Astrocyte of the cerebellum (primary cell): ENCODE measurements around the gene WNK2.

Source experiments
- DNase-seq: peaks from one replicate; pipeline ENCODE4 v3.0.0-alpha.2; 2011; ENCODE audit warnings: low read depth
- H3K4me3 ChIP-seq: 2 replicates; pipeline ENCODE4 v1.5.1; 2011; ENCODE audit warnings: mild to moderate bottlenecking, low read depth, low read length, moderate library complexity
- in situ Hi-C: cut with HindIII; loops from 2 replicates; pipeline ENCODE4 v1.10.0; 2017; ENCODE audit warnings: low sequenced_read_pairs
- TF ChIP-seq, protein P1 (sequence below): IDR thresholded peaks from 2 replicates; pipeline ENCODE4 v1.5.1; 2012; ENCODE audit warnings: low read length, low read depth, moderate library complexity, mild to moderate bottlenecking; ENCODE audit errors: missing control alignments

The WNK2 gene

DNA sequence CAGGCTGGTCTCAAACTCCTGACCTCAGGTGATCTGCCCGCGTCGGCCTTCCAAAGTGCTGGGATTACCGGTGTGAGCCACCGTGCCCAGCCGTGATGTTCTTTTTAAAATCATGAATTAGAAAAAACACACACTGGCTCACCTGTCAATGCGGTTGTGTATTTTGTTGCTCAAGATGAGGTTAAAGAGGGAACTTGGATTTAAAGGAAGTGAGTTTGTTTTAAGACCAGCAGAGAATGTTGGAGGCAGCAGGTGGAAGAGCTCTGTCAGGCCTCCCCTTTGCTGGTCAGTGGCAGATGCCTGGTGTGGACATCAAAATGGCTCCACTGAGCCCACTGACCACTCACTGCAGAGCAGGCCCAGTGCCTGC lies 38.9 kb downstream of the WNK2 start:
- in situ Hi-C loops, result no loop called here
- TF ChIP-seq, protein P1, sequence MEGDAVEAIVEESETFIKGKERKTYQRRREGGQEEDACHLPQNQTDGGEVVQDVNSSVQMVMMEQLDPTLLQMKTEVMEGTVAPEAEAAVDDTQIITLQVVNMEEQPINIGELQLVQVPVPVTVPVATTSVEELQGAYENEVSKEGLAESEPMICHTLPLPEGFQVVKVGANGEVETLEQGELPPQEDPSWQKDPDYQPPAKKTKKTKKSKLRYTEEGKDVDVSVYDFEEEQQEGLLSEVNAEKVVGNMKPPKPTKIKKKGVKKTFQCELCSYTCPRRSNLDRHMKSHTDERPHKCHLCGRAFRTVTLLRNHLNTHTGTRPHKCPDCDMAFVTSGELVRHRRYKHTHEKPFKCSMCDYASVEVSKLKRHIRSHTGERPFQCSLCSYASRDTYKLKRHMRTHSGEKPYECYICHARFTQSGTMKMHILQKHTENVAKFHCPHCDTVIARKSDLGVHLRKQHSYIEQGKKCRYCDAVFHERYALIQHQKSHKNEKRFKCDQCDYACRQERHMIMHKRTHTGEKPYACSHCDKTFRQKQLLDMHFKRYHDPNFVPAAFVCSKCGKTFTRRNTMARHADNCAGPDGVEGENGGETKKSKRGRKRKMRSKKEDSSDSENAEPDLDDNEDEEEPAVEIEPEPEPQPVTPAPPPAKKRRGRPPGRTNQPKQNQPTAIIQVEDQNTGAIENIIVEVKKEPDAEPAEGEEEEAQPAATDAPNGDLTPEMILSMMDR, result no peak
- H3K4me3 ChIP-seq, result no peak overlapping the region
- DNase-seq, result no peak

DNA sequence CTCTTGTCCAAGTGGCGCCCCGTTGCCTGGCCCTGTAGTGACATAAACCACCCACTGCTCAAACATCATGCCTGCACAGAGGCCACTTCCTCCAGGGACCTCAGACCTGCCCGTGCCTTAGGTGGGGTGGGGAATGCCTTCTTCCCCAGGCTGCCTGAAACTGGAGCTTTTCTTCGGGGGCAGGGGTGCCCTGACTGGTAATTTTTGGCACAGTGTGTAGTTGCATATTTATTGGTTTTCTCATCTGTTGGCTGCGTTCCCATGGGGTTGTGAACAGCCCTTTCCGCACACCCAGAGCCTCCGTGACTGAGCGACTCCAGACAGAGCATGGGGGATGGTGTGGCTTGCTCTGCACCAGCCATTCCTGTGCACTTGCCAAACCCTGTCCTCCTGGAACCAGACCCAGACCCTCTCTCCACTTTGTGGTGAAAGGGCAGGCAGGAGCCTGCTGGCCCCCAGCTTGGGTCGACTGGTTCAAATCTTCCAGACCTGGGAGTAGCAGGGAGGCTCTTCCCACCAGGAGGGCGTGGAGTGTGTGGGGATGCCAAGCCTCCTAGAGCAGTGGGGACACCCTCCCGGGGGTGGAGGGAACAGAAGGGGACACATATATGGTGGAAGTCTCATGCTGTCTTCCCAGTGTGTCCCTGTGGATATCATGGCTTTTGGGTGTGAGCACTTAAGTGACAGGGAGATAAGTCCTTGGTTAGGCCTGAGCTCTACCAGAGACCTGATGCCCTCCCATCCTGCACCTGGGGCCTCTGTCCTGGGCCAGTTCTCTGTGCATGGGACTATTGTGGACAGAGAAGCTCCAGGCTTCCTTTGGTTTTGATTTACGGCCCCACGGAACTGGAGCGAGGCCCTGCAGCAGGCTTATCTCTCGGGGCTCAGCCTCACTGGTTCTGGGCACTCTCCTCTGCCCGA lies 39.6 kb downstream of the WNK2 start:
- peak; percentile 66 for DNase-seq
- H3K4me3 ChIP-seq, result no peak overlapping the region
- TF ChIP-seq, protein P1, result no peak
- in situ Hi-C loops, result no loop called here

DNA sequence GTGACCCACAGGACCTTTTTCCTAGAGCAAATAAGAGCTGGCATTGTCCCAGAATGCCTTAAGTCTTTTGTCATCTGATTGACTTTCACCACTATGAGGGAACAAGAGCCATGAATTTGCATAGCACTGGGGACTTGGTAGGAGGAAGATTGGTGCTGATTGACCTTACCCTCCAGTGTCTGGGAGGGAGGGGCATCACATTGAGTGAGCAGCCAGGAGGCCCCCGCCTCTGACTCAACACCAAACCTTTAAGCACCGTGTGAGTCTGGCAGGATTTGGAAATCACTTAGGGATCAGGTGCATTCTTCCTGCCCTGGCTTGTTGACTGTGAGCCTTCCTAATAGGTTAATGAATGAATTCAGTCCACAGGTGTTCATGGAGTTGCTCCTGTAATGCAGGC lies 40.7 kb downstream of the WNK2 start:
- no peak overlapping the region for H3K4me3 ChIP-seq
- DNase-seq, result no peak
- TF ChIP-seq, protein P1, result no peak
- in situ Hi-C loops, result no loop called here

DNA sequence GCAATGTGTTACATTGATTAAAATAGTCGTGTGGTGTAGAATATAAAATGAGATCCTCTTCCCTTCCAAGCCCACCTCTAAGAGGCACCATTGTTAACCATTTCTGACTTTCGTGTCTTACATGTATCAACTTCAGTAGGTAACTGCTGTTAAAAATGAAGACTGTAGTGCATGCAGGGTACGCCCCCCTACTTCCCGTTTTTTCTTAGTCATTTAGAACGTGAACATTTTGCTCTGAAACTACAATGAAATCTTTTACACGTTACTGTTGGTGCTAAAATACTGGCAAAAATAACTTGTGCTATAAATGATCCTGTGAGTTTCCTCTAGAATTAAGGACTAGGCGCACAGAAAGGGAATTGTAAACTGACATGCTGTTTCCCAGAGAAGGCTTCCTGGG lies 41.5 kb downstream of the WNK2 start:
- no peak for DNase-seq
- no peak overlapping the region for H3K4me3 ChIP-seq
- in situ Hi-C loops, result no loop called here
- TF ChIP-seq, protein P1, result no peak

DNA sequence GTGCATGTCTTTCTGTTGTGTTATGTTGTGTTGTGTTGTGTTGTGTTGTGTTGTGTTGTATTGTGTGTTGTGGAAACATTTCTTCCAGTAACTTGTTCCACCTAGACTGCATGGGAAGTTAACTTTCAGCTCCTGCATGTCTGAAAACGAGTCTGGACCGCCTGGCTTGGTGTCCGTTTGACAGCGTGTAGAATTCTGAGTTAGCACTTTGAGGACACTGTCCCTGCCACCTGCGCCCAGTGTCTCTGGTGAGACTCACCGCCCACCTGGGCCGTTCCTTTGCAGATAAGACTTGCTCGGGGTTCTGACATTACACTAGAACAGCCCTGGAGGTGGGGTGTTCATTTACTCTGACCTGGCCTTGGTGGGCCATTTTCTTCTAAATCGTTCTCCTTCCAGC lies 42.0 kb downstream of the WNK2 start:
- DNase-seq, result no peak
- in situ Hi-C loops, result no loop called here
- H3K4me3 ChIP-seq, result no peak overlapping the region
- TF ChIP-seq, protein P1, result no peak

DNA sequence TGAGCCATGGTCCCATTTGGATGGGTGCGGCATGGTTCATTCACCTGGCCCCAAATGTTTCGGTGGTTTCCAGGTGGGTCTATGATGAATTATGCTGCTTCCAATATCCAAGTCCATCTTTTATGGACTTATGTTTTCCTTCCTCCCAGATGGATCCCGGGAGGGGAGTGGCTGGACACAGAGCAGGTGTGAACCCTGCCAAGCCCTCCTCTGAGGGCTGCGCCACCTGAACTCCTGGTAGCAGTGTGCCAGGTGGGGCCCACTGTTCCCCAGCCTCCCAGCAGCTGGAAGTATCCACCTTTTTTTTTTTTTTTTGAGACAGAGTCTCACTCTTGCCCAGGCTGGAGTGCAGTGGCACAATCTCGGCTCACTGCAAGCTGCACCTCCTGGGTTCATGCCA lies 42.9 kb downstream of the WNK2 start:
- TF ChIP-seq, protein P1, result no peak
- in situ Hi-C loops, result no loop called here

More for the DNA sequence above, 42.9 kb downstream of the WNK2 start:
- DNase-seq, result no peak
- no peak overlapping the region for H3K4me3 ChIP-seq
